H9 (cell line): ENCODE data around the gene MAD1L1. TPM values are rescaled to one million over a fixed set of nuclear protein-coding genes. Genes with fewer than 3 reads are reported as not detected.

Experiments
- DNase-seq: peaks from one replicate; pipeline ENCODE4 v3.0.0-alpha.2; 2017
- H2AFZ ChIP-seq: one replicate; pipeline ENCODE4 v1.6.1; 2013; ENCODE audit warnings: mild to moderate bottlenecking, low read length, control low read depth, moderate library complexity
- H2AK5ac ChIP-seq: 2 replicates; pipeline ENCODE4 v1.6.1; 2013; ENCODE audit warnings: low read length, control low read depth, mixed read lengths; ENCODE audit not compliant: insufficient read length
- H2BK120ac ChIP-seq: one replicate; pipeline ENCODE4 v1.6.1; 2013; ENCODE audit warnings: low read depth, mild to moderate bottlenecking, low read length, control low read depth, inconsistent platforms; ENCODE audit not compliant: poor library complexity, severe bottlenecking
- H2BK12ac ChIP-seq: 2 replicates; pipeline ENCODE4 v1.6.1; 2013; ENCODE audit warnings: low read length, control low read depth, mixed read lengths, low read depth; ENCODE audit not compliant: insufficient read length
- H2BK15ac ChIP-seq: 2 replicates; pipeline ENCODE4 v1.6.1; 2013; ENCODE audit warnings: low read depth, low read length, control low read depth
- H2BK20ac ChIP-seq: one replicate; pipeline ENCODE4 v1.6.1; 2013; ENCODE audit warnings: low read depth, mild to moderate bottlenecking, low read length, control low read depth, inconsistent platforms; ENCODE audit not compliant: poor library complexity, severe bottlenecking
- H2BK5ac ChIP-seq: 2 replicates; pipeline ENCODE4 v1.6.1; 2013; ENCODE audit warnings: low read length, control low read depth, mixed read lengths; ENCODE audit not compliant: insufficient read length
- H3K14ac ChIP-seq: 2 replicates; pipeline ENCODE4 v1.6.1; 2013; ENCODE audit warnings: low read length, control low read depth; ENCODE audit not compliant: insufficient read depth
- H3K18ac ChIP-seq: 2 replicates; pipeline ENCODE4 v1.6.1; 2013; ENCODE audit warnings: low read depth, mild to moderate bottlenecking, mixed read lengths, low read length, control low read depth; ENCODE audit not compliant: insufficient read length
- H3K23ac ChIP-seq: 2 replicates; pipeline ENCODE4 v1.6.1; 2013; ENCODE audit warnings: low read length, control low read depth, mixed read lengths, low read depth; ENCODE audit not compliant: insufficient read length
- H3K23me2 ChIP-seq: 2 replicates; pipeline ENCODE4 v1.6.1; 2013; ENCODE audit warnings: low read depth, mild to moderate bottlenecking, mixed read lengths, low read length, control low read depth; ENCODE audit not compliant: insufficient read length, poor library complexity, severe bottlenecking
- H3K27ac ChIP-seq: 2 replicates; pipeline ENCODE4 v1.5.1; 2013; ENCODE audit warnings: low read length, control low read depth, mixed read lengths, low read depth; ENCODE audit not compliant: insufficient read length
- H3K27me3 ChIP-seq: 2 replicates; pipeline ENCODE4 v1.6.1; 2013; ENCODE audit warnings: low read length, control low read depth, inconsistent platforms; ENCODE audit not compliant: insufficient read depth
- H3K4ac ChIP-seq: 2 replicates; pipeline ENCODE4 v1.6.1; 2013; ENCODE audit warnings: low read depth, mild to moderate bottlenecking, control low read depth, inconsistent platforms, low read length, moderate library complexity
- H3K4me1 ChIP-seq: 2 replicates; pipeline ENCODE4 v1.6.1; 2013; ENCODE audit warnings: low read length, control low read depth, inconsistent platforms; ENCODE audit not compliant: insufficient read depth
- H3K4me2 ChIP-seq: 2 replicates; pipeline ENCODE4 v1.6.1; 2013; ENCODE audit warnings: low read length, control low read depth, mixed read lengths; ENCODE audit not compliant: insufficient read length, insufficient read depth
- H3K56ac ChIP-seq: 2 replicates; pipeline ENCODE4 v1.6.1; 2013; ENCODE audit warnings: low read depth, mild to moderate bottlenecking, mixed read lengths, low read length, control low read depth; ENCODE audit not compliant: insufficient read length
- H3K79me1 ChIP-seq: 2 replicates; pipeline ENCODE4 v1.6.1; 2013; ENCODE audit warnings: low read depth, mild to moderate bottlenecking, moderate library complexity, low read length, control low read depth, inconsistent platforms; ENCODE audit not compliant: insufficient read depth, poor library complexity, severe bottlenecking
- H3K79me2 ChIP-seq: 2 replicates; pipeline ENCODE4 v1.6.1; 2013; ENCODE audit warnings: low read length, control low read depth, inconsistent platforms; ENCODE audit not compliant: insufficient read depth
- H3K9ac ChIP-seq: 2 replicates; pipeline ENCODE4 v1.6.1; 2013; ENCODE audit warnings: low read length, control low read depth, mixed read lengths; ENCODE audit not compliant: insufficient read length; ENCODE audit errors: extremely low read depth
- H3K9me3 ChIP-seq: one replicate; pipeline ENCODE4 v1.6.1; 2013; ENCODE audit warnings: low read depth, low read length, inconsistent platforms; ENCODE audit not compliant: control insufficient read depth
- H3T11ph ChIP-seq: one replicate; pipeline ENCODE4 v1.6.1; 2013; ENCODE audit warnings: mild to moderate bottlenecking, low read length, control low read depth, inconsistent platforms
- H4K20me1 ChIP-seq: one replicate; pipeline ENCODE4 v1.6.1; 2013; ENCODE audit not compliant: control insufficient read depth, insufficient read length, insufficient read depth
- H4K5ac ChIP-seq: 2 replicates; pipeline ENCODE4 v1.6.1; 2013; ENCODE audit warnings: low read depth, mild to moderate bottlenecking, mixed read lengths, low read length, control low read depth; ENCODE audit not compliant: insufficient read length
- H4K8ac ChIP-seq: replicated peaks from 2 replicates; pipeline ENCODE4 v1.6.1; 2013; ENCODE audit warnings: low read length, control low read depth, mixed read lengths, low read depth; ENCODE audit not compliant: insufficient read length
- H4K91ac ChIP-seq: 2 replicates; pipeline ENCODE4 v1.6.1; 2013; ENCODE audit warnings: low read depth, mild to moderate bottlenecking, moderate library complexity, mixed read lengths, low read length, control low read depth; ENCODE audit not compliant: insufficient read length
- H3K27ac Mint-ChIP-seq, 3 experiments: 2 replicates in 2 of 3; 3 replicates in 1 of 3; pipeline ENCODE4 v1.8.0; 2020 to 2021; ENCODE audit warnings: mixed read lengths in 3 of 3, mild to moderate bottlenecking in 1 of 3, moderate library complexity in 1 of 3
- H3K27me3 Mint-ChIP-seq: 2 replicates; pipeline ENCODE4 v1.8.0; 2021; ENCODE audit warnings: low read depth, mild to moderate bottlenecking, moderate library complexity, mixed read lengths
- H3K36me3 Mint-ChIP-seq, 3 experiments: 2 replicates in 2 of 3; 3 replicates in 1 of 3; pipeline ENCODE4 v1.8.0; 2020 to 2021; ENCODE audit warnings: low read depth in 3 of 3, mixed read lengths in 3 of 3; ENCODE audit not compliant: insufficient read depth in 1 of 3
- H3K4me1 Mint-ChIP-seq, 2 experiments: 2 replicates each; pipeline ENCODE4 v1.8.0; 2020; ENCODE audit warnings: mixed read lengths in 2 of 2
- H3K4me3 Mint-ChIP-seq, 2 experiments: 2 replicates in 1 of 2; 3 replicates in 1 of 2; pipeline ENCODE4 v1.8.0; 2020 to 2021; ENCODE audit warnings: mild to moderate bottlenecking in 2 of 2, mixed read lengths in 2 of 2, moderate library complexity in 1 of 2
- H3K9me3 Mint-ChIP-seq, 2 experiments: 2 replicates in 1 of 2; 3 replicates in 1 of 2; pipeline ENCODE4 v1.8.0; 2020; ENCODE audit warnings: mild to moderate bottlenecking in 2 of 2, mixed read lengths in 2 of 2, moderate library complexity in 1 of 2
- WGBS: extraction: QIAGEN DNeasy Blood & Tissue Kit; methylation state at CpG from one replicate; pipeline ENCODE4 v1.1.7; 2013; ENCODE audit warnings: missing lambda C conversion rate, low lambda C conversion rate, mixed read lengths; ENCODE audit not compliant: insufficient read length; ENCODE audit errors: extremely low coverage; 5-methylcytosine and 5-hydroxymethylcytosine counted together
- total RNA-seq: library from RNA; stranded (reverse); gene quantifications from 2 replicates; pipeline ENCODE4 v1.2.1, GENCODE V29; 2021
- TF ChIP-seq, protein P1 (sequence below): fragments of 200-600 bp; sonication (generic); conservative IDR thresholded peaks from 3 replicates; pipeline ENCODE4 v1.8.0; 2021; ENCODE audit warnings: antibody characterized with exemption, mild to moderate bottlenecking

The MAD1L1 gene
- total RNA-seq, 1 experiment from 2014 or later: 39.0 TPM

GRCh38 chr7:2193575-2194305, 39.0 kb downstream of the MAD1L1 start:
- H3K9ac ChIP-seq: no peak overlapping the region
- no peaks in the 10 kb centered on the region for H3K4me1 ChIP-seq
- no peak overlapping the region for H2BK120ac ChIP-seq
- H3K14ac ChIP-seq: no peak overlapping the region
- no peak overlapping the region for H2AFZ ChIP-seq
- peaks cover 47 to 64% (median 49%) of the 10 kb centered on the region in 3 experiments for H3K36me3 Mint-ChIP-seq
- no peak overlapping the region for H2AK5ac ChIP-seq
- no peak for DNase-seq
- no peaks in the 10 kb centered on the region; the same call in 1 of the 2 replicates for H3K27me3 ChIP-seq
- H3K56ac ChIP-seq: no peak overlapping the region
- H3K27ac ChIP-seq: no peak overlapping the region
- H2BK5ac ChIP-seq: no peak overlapping the region
- no peak overlapping the region for H3K23ac ChIP-seq
- H3K4me1 Mint-ChIP-seq: no peaks in the 10 kb centered on the region
- no peak overlapping the region for H4K91ac ChIP-seq
- H3K18ac ChIP-seq: no peak overlapping the region
- no peak overlapping the region for H3T11ph ChIP-seq
- H3K9me3 Mint-ChIP-seq: peaks cover 7 to 18% of the 10 kb centered on the region in 2 experiments; a peak in 4 of 5 replicates
- TF ChIP-seq, protein P1, sequence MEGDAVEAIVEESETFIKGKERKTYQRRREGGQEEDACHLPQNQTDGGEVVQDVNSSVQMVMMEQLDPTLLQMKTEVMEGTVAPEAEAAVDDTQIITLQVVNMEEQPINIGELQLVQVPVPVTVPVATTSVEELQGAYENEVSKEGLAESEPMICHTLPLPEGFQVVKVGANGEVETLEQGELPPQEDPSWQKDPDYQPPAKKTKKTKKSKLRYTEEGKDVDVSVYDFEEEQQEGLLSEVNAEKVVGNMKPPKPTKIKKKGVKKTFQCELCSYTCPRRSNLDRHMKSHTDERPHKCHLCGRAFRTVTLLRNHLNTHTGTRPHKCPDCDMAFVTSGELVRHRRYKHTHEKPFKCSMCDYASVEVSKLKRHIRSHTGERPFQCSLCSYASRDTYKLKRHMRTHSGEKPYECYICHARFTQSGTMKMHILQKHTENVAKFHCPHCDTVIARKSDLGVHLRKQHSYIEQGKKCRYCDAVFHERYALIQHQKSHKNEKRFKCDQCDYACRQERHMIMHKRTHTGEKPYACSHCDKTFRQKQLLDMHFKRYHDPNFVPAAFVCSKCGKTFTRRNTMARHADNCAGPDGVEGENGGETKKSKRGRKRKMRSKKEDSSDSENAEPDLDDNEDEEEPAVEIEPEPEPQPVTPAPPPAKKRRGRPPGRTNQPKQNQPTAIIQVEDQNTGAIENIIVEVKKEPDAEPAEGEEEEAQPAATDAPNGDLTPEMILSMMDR: no peak
- no peak overlapping the region for H4K5ac ChIP-seq
- H3K4me2 ChIP-seq: no peak overlapping the region
- no peaks in the 10 kb centered on the region; the same call in 1 of the 2 replicates for H3K79me2 ChIP-seq
- H3K9me3 ChIP-seq: no peaks in the 10 kb centered on the region
- H2BK20ac ChIP-seq: no peak overlapping the region
- no peak overlapping the region for H3K4ac ChIP-seq
- WGBS: no CpG with 5 or more reads among the region's 19 CpGs
- H3K27ac Mint-ChIP-seq: peak overlapping the region in 1 of 3 experiments; percentile 40; a peak in 1 of 7 replicates
- no peak overlapping the region for H2BK15ac ChIP-seq
- H3K79me1 ChIP-seq: no peaks in the 10 kb centered on the region
- H3K23me2 ChIP-seq: no peaks in the 10 kb centered on the region
- H3K27me3 Mint-ChIP-seq: no peaks in the 10 kb centered on the region
- no peak overlapping the region for H4K8ac ChIP-seq
- H2BK12ac ChIP-seq: no peak overlapping the region
- no peaks in the 10 kb centered on the region for H4K20me1 ChIP-seq
- no peak overlapping the region for H3K4me3 Mint-ChIP-seq
